Naive thymus-derived CD4-positive, alpha-beta T cell (primary cell): ENCODE measurements around the gene TMEM150A. TPM values are rescaled to one million over a fixed set of nuclear protein-coding genes. Genes with fewer than 3 reads are reported as not detected.

Experiments used
- ATAC-seq: fragments of 150-1000 bp; cut with Tn5 transposase; 2 replicates; pipeline ENCODE4 v1.10.0; 2021; ENCODE audit warnings: mild to moderate bottlenecking, moderate library complexity
- CTCF ChIA-PET: fragments of 350-600 bp; sonication (Branson Sonifier 250); formaldehyde crosslinking; loops from one replicate; lab custom pipeline; 2021; ENCODE audit warnings: antibody characterized with exemption; lab: Charles Lee
- POLR2A ChIA-PET: fragments of 350-600 bp; sonication (Branson Sonifier 250); formaldehyde crosslinking; loops from one replicate; lab custom pipeline; 2021; ENCODE audit warnings: antibody characterized with exemption, inconsistent platforms; lab: Charles Lee
- DNase-seq, 9 donors: peaks; one replicate each; pipeline versions ENCODE4 v3.0.0 to v3.0.0-alpha.2; 2020 to 2022; ENCODE audit warnings: mixed read lengths in 1 of 9
- H3K27ac ChIP-seq: one replicate; pipeline ENCODE4 v1.7.0; 2013; ENCODE audit warnings: mild to moderate bottlenecking, low read depth, low read length, moderate library complexity
- H3K27me3 ChIP-seq, 2 donors: one replicate each; pipeline ENCODE4 v1.7.0; 2013; ENCODE audit warnings: low read length in 2 of 2, mild to moderate bottlenecking in 2 of 2, moderate library complexity in 2 of 2; ENCODE audit not compliant: control insufficient read depth in 2 of 2, insufficient read depth in 2 of 2
- H3K36me3 ChIP-seq, 3 experiments: 1 replicate in 2 of 3; 2 replicates in 1 of 3; pipeline ENCODE4 v1.7.0; 2013; ENCODE audit warnings: low read length in 3 of 3, mild to moderate bottlenecking in 3 of 3, moderate library complexity in 1 of 3; ENCODE audit not compliant: insufficient read depth in 3 of 3, control insufficient read depth in 2 of 3
- H3K4me1 ChIP-seq, 2 donors: one replicate each; pipeline ENCODE4 v1.7.0; 2013; ENCODE audit warnings: low read length in 2 of 2, mild to moderate bottlenecking in 2 of 2, moderate library complexity in 1 of 2; ENCODE audit not compliant: control insufficient read depth in 2 of 2, insufficient read depth in 2 of 2
- H3K4me3 ChIP-seq: 2 replicates; pipeline ENCODE4 v1.7.0; 2013; ENCODE audit warnings: mild to moderate bottlenecking, low read length
- H3K9me3 ChIP-seq, 3 experiments: 1 replicate in 2 of 3; 2 replicates in 1 of 3; pipeline ENCODE4 v1.7.0; 2013; ENCODE audit warnings: low read length in 3 of 3; ENCODE audit not compliant: control insufficient read depth in 2 of 3
- H3K27ac Mint-ChIP-seq, 9 donors: one replicate each; pipeline ENCODE4 v1.8.0; 2020 to 2022; ENCODE audit warnings: mixed read lengths in 9 of 9, mild to moderate bottlenecking in 8 of 9, moderate library complexity in 5 of 9, inconsistent platforms in 2 of 9
- H3K27me3 Mint-ChIP-seq, 5 donors: one replicate each; pipeline ENCODE4 v1.8.0; 2021 to 2022; ENCODE audit warnings: mixed read lengths in 5 of 5, mild to moderate bottlenecking in 1 of 5
- H3K36me3 Mint-ChIP-seq, 5 donors: one replicate each; pipeline ENCODE4 v1.8.0; 2020 to 2022; ENCODE audit warnings: mixed read lengths in 5 of 5, mild to moderate bottlenecking in 3 of 5, inconsistent platforms in 1 of 5
- H3K4me1 Mint-ChIP-seq, 7 donors: one replicate each; pipeline ENCODE4 v1.8.0; 2020 to 2022; ENCODE audit warnings: mixed read lengths in 7 of 7, mild to moderate bottlenecking in 3 of 7, inconsistent platforms in 1 of 7
- H3K4me3 Mint-ChIP-seq, 10 donors: one replicate each; pipeline ENCODE4 v1.8.0; 2020 to 2022; ENCODE audit warnings: mild to moderate bottlenecking in 10 of 10, mixed read lengths in 10 of 10, moderate library complexity in 6 of 10, inconsistent platforms in 2 of 10
- H3K9me3 Mint-ChIP-seq, 11 donors: one replicate each; pipeline ENCODE4 v1.8.0; 2020 to 2022; ENCODE audit warnings: mixed read lengths in 11 of 11, mild to moderate bottlenecking in 4 of 11, inconsistent platforms in 1 of 11, moderate library complexity in 1 of 11
- intact Hi-C, 2 donors: fragments of 100-400 bp; cut with micrococcal nuclease; formaldehyde crosslinking; loops; one replicate each; pipeline ENCODE4 v1.15.1; 2023
- polyA plus RNA-seq, 2 donors: library from polyadenylated mRNA; unstranded; fragments of 300-500 nt; fragmentation: Illumina TruSeq; gene quantifications; one replicate each; pipeline ENCODE4 v1.2.3, GENCODE V29; 2021
- total RNA-seq, 6 experiments: library from RNA in 5 of 6; stranded (reverse) in 5 of 6; gene quantifications; 1 replicate in 5 of 6; 2 replicates in 1 of 6; pipeline ENCODE4 v1.2.3 and lab custom pipeline; 2021 to 2026

TMEM150A gene
- total and polyA plus RNA-seq, 7 experiments from 2014 or later, result 5.1 to 17.8 (median 11.2) TPM

DNA sequence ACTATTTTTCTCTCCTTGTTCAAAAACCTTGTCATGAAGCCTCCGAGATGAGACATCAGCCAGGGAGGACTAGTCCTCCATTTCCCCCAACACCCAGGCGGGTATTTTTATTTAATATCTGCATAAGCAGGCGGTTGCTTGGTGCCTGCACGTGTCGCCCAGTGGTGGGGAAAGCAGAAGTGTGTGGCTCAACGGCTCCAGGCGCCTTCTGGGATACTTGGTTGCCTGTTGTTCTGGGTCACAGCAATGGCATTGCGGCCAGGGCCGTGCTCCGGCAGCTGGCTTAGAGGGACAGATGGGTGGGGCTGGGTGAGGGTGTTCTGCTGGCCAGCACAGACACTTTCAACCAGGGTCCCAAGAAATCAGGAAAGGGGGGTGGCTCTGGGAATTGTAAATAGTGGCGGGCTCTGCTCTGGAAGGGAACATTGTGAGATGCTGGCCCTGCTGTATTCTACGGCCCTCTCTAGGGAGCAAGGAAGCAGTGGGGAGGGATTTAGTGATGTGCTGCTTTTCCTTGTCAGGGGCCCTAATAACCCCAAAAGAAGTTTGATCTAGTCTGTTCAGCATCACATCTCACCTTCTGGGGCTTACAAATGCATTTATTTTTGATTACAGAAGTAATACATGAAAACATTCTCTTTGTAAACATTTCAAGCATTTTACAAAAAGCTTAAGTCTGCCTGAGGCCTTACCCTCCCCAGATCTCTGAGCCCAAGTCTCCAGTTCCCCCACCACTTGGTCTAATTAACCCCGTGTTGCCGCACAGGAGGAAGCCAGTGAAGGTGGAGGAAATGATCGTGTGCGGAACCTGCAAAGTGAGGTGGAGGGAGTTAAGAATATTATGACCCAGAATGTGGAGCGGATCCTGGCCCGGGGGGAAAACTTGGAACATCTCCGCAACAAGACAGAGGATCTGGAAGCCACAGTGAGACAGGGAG is 24.0 kb downstream of the TMEM150A start:
- ATAC-seq (peak; percentile 69), DNase-seq (no peak)
- H3K27me3 Mint-ChIP-seq, result no peaks in the 10 kb centered on the region
- Histone ChIP-seq H3K4me1 (peaks cover 14 to 31% of the 10 kb centered on the region in 2 donors), H3K27ac (peak overlapping the region; percentile 86), H3K36me3 (peaks cover 0 to 13% (median 0%) of the 10 kb centered on the region in 3 experiments), H3K4me3 (peak overlapping the region; percentile 78), H3K9me3 (no peaks in the 10 kb centered on the region), H3K27me3 (no peaks in the 10 kb centered on the region)
- H3K27ac Mint-ChIP-seq, result peak overlapping the region; percentile 74 to 99 (median 94)
- ChIA-PET CTCF (interaction anchor here (0.6 kb wide), 1 partner anchor 25 kb away, joined by 4 read pairs; no protein-coding TSS in a partner anchor), POLR2A (interaction anchor here (0.7 to 5.7 kb wide), 14 partner anchors 9 to 252 kb away, joined by 3 to 50 read pairs (median 5); partner anchors contain the start of genes GGCX, MAT2A, RNF181 and SH2D6)
- peaks cover 0 to 17% (median 12%) of the 10 kb centered on the region in 5 donors for H3K36me3 Mint-ChIP-seq
- peaks cover 37 to 56% (median 48%) of the 10 kb centered on the region in 7 donors for H3K4me1 Mint-ChIP-seq
- intact Hi-C loops, result loop anchor here (2.0 to 5.0 kb wide), 2 partner anchors 16 to 34 kb away; partner anchors contain the start of genes C2orf68 (in 1 of the 2) and RNF181 (in 1 of the 2)
- H3K9me3 Mint-ChIP-seq, result peaks cover 0 to 2% (median 0%) of the 10 kb centered on the region in 11 donors
- peak overlapping the region; percentile 89 to 96 (median 92) for H3K4me3 Mint-ChIP-seq

DNA sequence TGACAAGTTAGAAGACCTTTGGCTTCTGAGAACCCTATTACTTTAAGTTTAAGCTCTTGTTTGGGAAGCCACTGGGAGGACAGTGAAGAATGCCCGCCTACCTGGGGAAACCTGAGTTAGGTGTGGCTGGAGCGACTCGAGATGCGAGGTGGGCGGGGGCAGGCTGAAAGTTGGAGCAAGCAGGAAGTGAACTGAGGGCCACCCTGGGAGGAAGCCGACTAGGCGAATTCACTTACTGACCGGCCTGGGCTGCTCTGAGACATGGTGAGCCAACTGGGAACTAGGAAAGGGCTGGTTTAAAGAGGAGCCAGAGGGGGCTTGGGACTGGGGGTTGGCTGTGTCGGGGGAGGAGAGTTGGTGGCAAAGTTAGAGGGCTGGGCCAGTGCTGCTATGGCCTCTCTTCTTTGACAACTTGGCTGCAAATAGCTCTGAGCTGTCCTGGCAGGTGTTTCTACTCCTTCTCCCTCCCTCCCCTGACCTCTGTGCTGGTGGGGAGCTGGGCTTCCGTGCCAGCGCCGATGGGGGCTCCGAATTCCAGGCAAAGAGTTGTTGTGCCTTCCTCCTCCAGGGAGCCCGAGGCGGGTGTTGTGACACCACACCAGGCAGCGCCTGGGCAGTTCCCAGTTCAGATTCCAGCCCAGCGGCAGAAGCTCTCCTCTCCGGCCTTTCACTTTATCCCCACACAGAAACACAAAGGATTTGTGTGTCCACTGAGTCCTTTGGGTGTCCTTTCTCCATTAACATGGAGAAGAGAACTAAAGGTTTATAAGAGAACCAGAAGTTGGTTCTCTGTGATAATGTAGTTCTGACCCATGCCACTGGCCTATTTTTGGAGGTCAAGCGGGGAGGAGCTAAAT is 24.9 kb downstream of the TMEM150A start, which contains the start of gene VAMP8:
Gene VAMP8, plus strand, starts transcription at position 201 of the 857 bp plus-strand sequence. Its CDS starts 61 bp downstream, at position 262.
- Histone ChIP-seq H3K27me3 (no peaks in the 10 kb centered on the region), H3K9me3 (no peaks in the 10 kb centered on the region), H3K4me1 (peaks cover 12 to 28% of the 10 kb centered on the region in 2 donors), H3K4me3 (peak within 1 kb of the TSS; percentile 78), H3K36me3 (peaks cover 0 to 13% (median 0%) of the 10 kb centered on the region in 3 experiments), H3K27ac (peak within 1 kb of the TSS; percentile 86)
- ATAC-seq (peak; percentile 82), DNase-seq (peak in 8 of 9 donors; percentile 43 to 61 (median 46))
- Mint-ChIP-seq H3K36me3 (peaks cover 0 to 17% (median 11%) of the 10 kb centered on the region in 5 donors), H3K4me1 (peaks cover 28 to 47% (median 39%) of the 10 kb centered on the region in 7 donors), H3K27ac (peak within 1 kb of the TSS; percentile 74 to 99 (median 94)), H3K4me3 (peak within 1 kb of the TSS; percentile 89 to 96 (median 92)), H3K27me3 (peaks cover 0 to 2% (median 0%) of the 10 kb centered on the region in 5 donors), H3K9me3 (peaks cover 0 to 2% (median 0%) of the 10 kb centered on the region in 11 donors)
- intact Hi-C loops, result loop anchor here (1.0 to 5.0 kb wide), 5 partner anchors 8 to 35 kb away; partner anchors contain the start of genes GGCX (in 2 of the 2), C2orf68 (in 1 of the 2), RNF181 (in 1 of the 2) and TMEM150A (in 1 of the 2)
- CTCF ChIA-PET, result no interaction called here
- POLR2A ChIA-PET, result interaction anchor here (0.6 to 5.7 kb wide), 12 partner anchors 10 to 251 kb away, joined by 3 to 50 read pairs (median 6); partner anchors contain the start of genes GGCX, MAT2A, RNF181 and SH2D6

DNA sequence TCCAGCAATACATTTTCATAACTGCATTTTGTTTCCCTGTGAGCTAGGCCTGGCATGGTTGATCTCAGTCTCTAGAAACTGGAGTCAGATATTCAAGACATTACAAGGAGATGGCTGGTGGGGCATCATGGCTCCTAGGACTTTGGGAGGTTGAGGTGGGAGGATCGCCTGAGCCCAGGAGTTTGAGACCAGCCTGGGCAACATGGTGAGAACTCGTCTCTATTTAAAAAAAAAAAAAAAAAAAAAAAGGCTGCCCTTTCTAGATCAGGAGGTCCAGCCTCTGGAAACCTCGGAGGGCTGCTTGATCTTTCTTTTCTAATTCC is 25.5 kb downstream of the TMEM150A start:
- peak overlapping the region; percentile 89 to 96 (median 92) for H3K4me3 Mint-ChIP-seq
- H3K27me3 Mint-ChIP-seq, result peaks cover 0 to 6% (median 0%) of the 10 kb centered on the region in 5 donors
- H3K27ac Mint-ChIP-seq, result peak overlapping the region; percentile 74 to 99 (median 94)
- no peaks in the 10 kb centered on the region for H3K27me3 ChIP-seq
- peak overlapping the region; percentile 78 for H3K4me3 ChIP-seq
- intact Hi-C loops, result loop anchor here (1.0 to 5.0 kb wide), 4 partner anchors 8 to 35 kb away; partner anchors contain the start of genes GGCX (in 2 of the 2), C2orf68 (in 1 of the 2) and TMEM150A (in 1 of the 2)
- no peak for ATAC-seq
- no peaks in the 10 kb centered on the region for H3K9me3 ChIP-seq
- ChIA-PET POLR2A (interaction anchor here (0.6 to 5.7 kb wide), 9 partner anchors 13 to 194 kb away, joined by 3 to 50 read pairs (median 7); partner anchors contain the start of genes MAT2A, RNF181 and SH2D6), CTCF (no interaction called here)
- no peak for DNase-seq
- H3K9me3 Mint-ChIP-seq, result peaks cover 0 to 2% (median 0%) of the 10 kb centered on the region in 11 donors
- H3K27ac ChIP-seq, result peak overlapping the region; percentile 86
- H3K36me3 Mint-ChIP-seq, result peaks cover 0 to 11% (median 7%) of the 10 kb centered on the region in 5 donors
- H3K36me3 ChIP-seq, result peaks cover 0 to 7% (median 0%) of the 10 kb centered on the region in 3 experiments
- H3K4me1 ChIP-seq, result peaks cover 12 to 28% of the 10 kb centered on the region in 2 donors
- peaks cover 25 to 42% (median 37%) of the 10 kb centered on the region in 7 donors for H3K4me1 Mint-ChIP-seq

DNA sequence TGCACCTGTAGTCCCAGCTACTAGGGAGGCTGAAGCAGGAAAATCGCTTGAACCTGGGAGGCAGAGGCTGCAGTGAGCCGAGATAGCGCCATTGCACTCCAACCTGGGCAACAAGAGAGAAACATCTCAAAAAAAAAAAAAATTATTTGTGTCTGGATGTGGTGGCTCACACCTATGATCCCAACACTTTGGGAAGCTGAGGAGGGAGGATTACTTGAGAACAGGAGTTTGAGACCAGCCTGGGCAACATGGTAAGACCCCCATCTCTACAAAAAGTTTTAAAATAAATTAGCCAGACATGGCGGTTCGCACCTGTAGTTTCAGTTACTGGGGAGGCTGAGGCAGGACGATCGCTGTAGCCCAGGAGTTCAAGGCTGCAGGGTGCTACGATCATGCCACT is 26.8 kb downstream of the TMEM150A start:
- Histone ChIP-seq H3K27me3 (no peaks in the 10 kb centered on the region), H3K4me1 (peaks cover 12 to 28% of the 10 kb centered on the region in 2 donors), H3K4me3 (no peak overlapping the region), H3K36me3 (no peaks in the 10 kb centered on the region), H3K27ac (no peak overlapping the region), H3K9me3 (no peaks in the 10 kb centered on the region)
- H3K36me3 Mint-ChIP-seq, result peaks cover 0 to 3% (median 0%) of the 10 kb centered on the region in 5 donors
- peak overlapping the region in 1 of 9 donors; percentile 99 for H3K27ac Mint-ChIP-seq
- ATAC-seq, result no peak
- peaks cover 25 to 34% (median 30%) of the 10 kb centered on the region in 7 donors for H3K4me1 Mint-ChIP-seq
- H3K4me3 Mint-ChIP-seq, result peak overlapping the region in 1 of 10 donors; percentile 19
- DNase-seq, result no peak
- ChIA-PET CTCF (no interaction called here), POLR2A (interaction anchor here (0.7 kb wide), 1 partner anchor 14 kb away, joined by 4 read pairs; no protein-coding TSS in a partner anchor)
- no peaks in the 10 kb centered on the region for H3K9me3 Mint-ChIP-seq
- peaks cover 0 to 15% (median 0%) of the 10 kb centered on the region in 5 donors for H3K27me3 Mint-ChIP-seq
- intact Hi-C loops, result loop anchor here in 1 of 2 donors (5.0 kb wide), 1 partner anchor 37 kb away; the partner anchor contains the start of gene C2orf68

DNA sequence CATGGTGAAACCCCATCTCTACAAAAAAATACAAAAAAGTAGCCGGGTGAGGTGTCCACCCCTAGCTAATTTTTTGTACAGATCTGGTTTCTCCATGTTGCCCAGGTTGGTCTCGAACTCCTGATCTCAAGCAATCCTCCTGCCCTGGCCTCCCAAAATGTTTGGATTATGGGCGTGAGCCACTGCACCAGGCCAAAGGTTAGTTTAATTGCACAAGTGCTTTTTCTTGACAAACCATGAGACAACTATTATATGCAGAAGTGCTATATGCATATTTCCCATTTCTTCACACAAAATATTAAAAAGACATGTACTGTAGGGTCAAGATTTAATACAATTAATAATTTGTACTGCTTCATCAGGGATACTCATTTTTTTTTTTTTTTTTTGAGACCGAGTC is 36.2 kb downstream of the TMEM150A start:
- no peaks in the 10 kb centered on the region for H3K27me3 ChIP-seq
- no peak overlapping the region for H3K27ac Mint-ChIP-seq
- ATAC-seq (no peak), DNase-seq (no peak)
- no peaks in the 10 kb centered on the region for H3K9me3 Mint-ChIP-seq
- intact Hi-C loops, result no loop called here
- CTCF ChIA-PET, result no interaction called here
- no peaks in the 10 kb centered on the region for H3K36me3 ChIP-seq
- H3K9me3 ChIP-seq, result no peaks in the 10 kb centered on the region
- peaks cover 0 to 15% (median 5%) of the 10 kb centered on the region in 7 donors for H3K4me1 Mint-ChIP-seq
- no peak overlapping the region for H3K27ac ChIP-seq
- H3K4me1 ChIP-seq, result no peaks in the 10 kb centered on the region
- H3K4me3 Mint-ChIP-seq, result no peak overlapping the region
- POLR2A ChIA-PET, result interaction anchor here (1.3 kb wide), 1 partner anchor 27 kb away, joined by 3 read pairs; the partner anchor contains the start of gene MAT2A
- H3K4me3 ChIP-seq, result no peak overlapping the region
- no peaks in the 10 kb centered on the region for H3K36me3 Mint-ChIP-seq
- H3K27me3 Mint-ChIP-seq, result peaks cover 0 to 20% (median 0%) of the 10 kb centered on the region in 5 donors
